H9 (cell line): ENCODE results near the gene IRF2BPL. TPM values are rescaled to one million over a fixed set of nuclear protein-coding genes. Genes with fewer than 3 reads are reported as not detected.

ENCODE experiments used
- DNase-seq: peaks from one replicate; pipeline ENCODE4 v3.0.0-alpha.2; 2017
- H2AFZ ChIP-seq: one replicate; pipeline ENCODE4 v1.6.1; 2013; ENCODE audit warnings: mild to moderate bottlenecking, low read length, control low read depth, moderate library complexity
- H2AK5ac ChIP-seq: 2 replicates; pipeline ENCODE4 v1.6.1; 2013; ENCODE audit warnings: low read length, control low read depth, mixed read lengths; ENCODE audit not compliant: insufficient read length
- H2BK120ac ChIP-seq: one replicate; pipeline ENCODE4 v1.6.1; 2013; ENCODE audit warnings: low read depth, mild to moderate bottlenecking, low read length, control low read depth, inconsistent platforms; ENCODE audit not compliant: poor library complexity, severe bottlenecking
- H2BK12ac ChIP-seq: 2 replicates; pipeline ENCODE4 v1.6.1; 2013; ENCODE audit warnings: low read length, control low read depth, mixed read lengths, low read depth; ENCODE audit not compliant: insufficient read length
- H2BK15ac ChIP-seq: 2 replicates; pipeline ENCODE4 v1.6.1; 2013; ENCODE audit warnings: low read depth, low read length, control low read depth
- H2BK20ac ChIP-seq: one replicate; pipeline ENCODE4 v1.6.1; 2013; ENCODE audit warnings: low read depth, mild to moderate bottlenecking, low read length, control low read depth, inconsistent platforms; ENCODE audit not compliant: poor library complexity, severe bottlenecking
- H2BK5ac ChIP-seq: 2 replicates; pipeline ENCODE4 v1.6.1; 2013; ENCODE audit warnings: low read length, control low read depth, mixed read lengths; ENCODE audit not compliant: insufficient read length
- H3K14ac ChIP-seq: 2 replicates; pipeline ENCODE4 v1.6.1; 2013; ENCODE audit warnings: low read length, control low read depth; ENCODE audit not compliant: insufficient read depth
- H3K18ac ChIP-seq: 2 replicates; pipeline ENCODE4 v1.6.1; 2013; ENCODE audit warnings: low read depth, mild to moderate bottlenecking, mixed read lengths, low read length, control low read depth; ENCODE audit not compliant: insufficient read length
- H3K23ac ChIP-seq: 2 replicates; pipeline ENCODE4 v1.6.1; 2013; ENCODE audit warnings: low read length, control low read depth, mixed read lengths, low read depth; ENCODE audit not compliant: insufficient read length
- H3K23me2 ChIP-seq: 2 replicates; pipeline ENCODE4 v1.6.1; 2013; ENCODE audit warnings: low read depth, mild to moderate bottlenecking, mixed read lengths, low read length, control low read depth; ENCODE audit not compliant: insufficient read length, poor library complexity, severe bottlenecking
- H3K27ac ChIP-seq: 2 replicates; pipeline ENCODE4 v1.5.1; 2013; ENCODE audit warnings: low read length, control low read depth, mixed read lengths, low read depth; ENCODE audit not compliant: insufficient read length
- H3K27me3 ChIP-seq: 2 replicates; pipeline ENCODE4 v1.6.1; 2013; ENCODE audit warnings: low read length, control low read depth, inconsistent platforms; ENCODE audit not compliant: insufficient read depth
- H3K4ac ChIP-seq: 2 replicates; pipeline ENCODE4 v1.6.1; 2013; ENCODE audit warnings: low read depth, mild to moderate bottlenecking, control low read depth, inconsistent platforms, low read length, moderate library complexity
- H3K4me1 ChIP-seq: 2 replicates; pipeline ENCODE4 v1.6.1; 2013; ENCODE audit warnings: low read length, control low read depth, inconsistent platforms; ENCODE audit not compliant: insufficient read depth
- H3K4me2 ChIP-seq: 2 replicates; pipeline ENCODE4 v1.6.1; 2013; ENCODE audit warnings: low read length, control low read depth, mixed read lengths; ENCODE audit not compliant: insufficient read length, insufficient read depth
- H3K56ac ChIP-seq: 2 replicates; pipeline ENCODE4 v1.6.1; 2013; ENCODE audit warnings: low read depth, mild to moderate bottlenecking, mixed read lengths, low read length, control low read depth; ENCODE audit not compliant: insufficient read length
- H3K79me1 ChIP-seq: 2 replicates; pipeline ENCODE4 v1.6.1; 2013; ENCODE audit warnings: low read depth, mild to moderate bottlenecking, moderate library complexity, low read length, control low read depth, inconsistent platforms; ENCODE audit not compliant: insufficient read depth, poor library complexity, severe bottlenecking
- H3K79me2 ChIP-seq: 2 replicates; pipeline ENCODE4 v1.6.1; 2013; ENCODE audit warnings: low read length, control low read depth, inconsistent platforms; ENCODE audit not compliant: insufficient read depth
- H3K9ac ChIP-seq: 2 replicates; pipeline ENCODE4 v1.6.1; 2013; ENCODE audit warnings: low read length, control low read depth, mixed read lengths; ENCODE audit not compliant: insufficient read length; ENCODE audit errors: extremely low read depth
- H3K9me3 ChIP-seq: one replicate; pipeline ENCODE4 v1.6.1; 2013; ENCODE audit warnings: low read depth, low read length, inconsistent platforms; ENCODE audit not compliant: control insufficient read depth
- H3T11ph ChIP-seq: one replicate; pipeline ENCODE4 v1.6.1; 2013; ENCODE audit warnings: mild to moderate bottlenecking, low read length, control low read depth, inconsistent platforms
- H4K20me1 ChIP-seq: one replicate; pipeline ENCODE4 v1.6.1; 2013; ENCODE audit not compliant: control insufficient read depth, insufficient read length, insufficient read depth
- H4K5ac ChIP-seq: 2 replicates; pipeline ENCODE4 v1.6.1; 2013; ENCODE audit warnings: low read depth, mild to moderate bottlenecking, mixed read lengths, low read length, control low read depth; ENCODE audit not compliant: insufficient read length
- H4K8ac ChIP-seq: replicated peaks from 2 replicates; pipeline ENCODE4 v1.6.1; 2013; ENCODE audit warnings: low read length, control low read depth, mixed read lengths, low read depth; ENCODE audit not compliant: insufficient read length
- H4K91ac ChIP-seq: 2 replicates; pipeline ENCODE4 v1.6.1; 2013; ENCODE audit warnings: low read depth, mild to moderate bottlenecking, moderate library complexity, mixed read lengths, low read length, control low read depth; ENCODE audit not compliant: insufficient read length
- H3K27ac Mint-ChIP-seq, 3 experiments: 2 replicates in 2 of 3; 3 replicates in 1 of 3; pipeline ENCODE4 v1.8.0; 2020 to 2021; ENCODE audit warnings: mixed read lengths in 3 of 3, mild to moderate bottlenecking in 1 of 3, moderate library complexity in 1 of 3
- H3K27me3 Mint-ChIP-seq: 2 replicates; pipeline ENCODE4 v1.8.0; 2021; ENCODE audit warnings: low read depth, mild to moderate bottlenecking, moderate library complexity, mixed read lengths
- H3K36me3 Mint-ChIP-seq, 3 experiments: 2 replicates in 2 of 3; 3 replicates in 1 of 3; pipeline ENCODE4 v1.8.0; 2020 to 2021; ENCODE audit warnings: low read depth in 3 of 3, mixed read lengths in 3 of 3; ENCODE audit not compliant: insufficient read depth in 1 of 3
- H3K4me1 Mint-ChIP-seq, 2 experiments: 2 replicates each; pipeline ENCODE4 v1.8.0; 2020; ENCODE audit warnings: mixed read lengths in 2 of 2
- H3K4me3 Mint-ChIP-seq, 2 experiments: 2 replicates in 1 of 2; 3 replicates in 1 of 2; pipeline ENCODE4 v1.8.0; 2020 to 2021; ENCODE audit warnings: mild to moderate bottlenecking in 2 of 2, mixed read lengths in 2 of 2, moderate library complexity in 1 of 2
- H3K9me3 Mint-ChIP-seq, 2 experiments: 2 replicates in 1 of 2; 3 replicates in 1 of 2; pipeline ENCODE4 v1.8.0; 2020; ENCODE audit warnings: mild to moderate bottlenecking in 2 of 2, mixed read lengths in 2 of 2, moderate library complexity in 1 of 2
- CTCF ChIP-seq: fragments of 200-600 bp; sonication (generic); conservative IDR thresholded peaks from 3 replicates; pipeline ENCODE4 v1.8.0; 2021; ENCODE audit warnings: antibody characterized with exemption, mild to moderate bottlenecking
- WGBS: extraction: QIAGEN DNeasy Blood & Tissue Kit; methylation state at CpG from one replicate; pipeline ENCODE4 v1.1.7; 2013; ENCODE audit warnings: missing lambda C conversion rate, low lambda C conversion rate, mixed read lengths; ENCODE audit not compliant: insufficient read length; ENCODE audit errors: extremely low coverage; 5-methylcytosine and 5-hydroxymethylcytosine counted together
- total RNA-seq: library from RNA; stranded (reverse); gene quantifications from 2 replicates; pipeline ENCODE4 v1.2.1, GENCODE V29; 2021

Gene IRF2BPL
- total RNA-seq, 1 experiment from 2014 or later = 59.0 TPM

GRCh38 chr14:77067632-77068516 is 39.4 kb upstream of the IRF2BPL start:
- no peak overlapping the region; the same call in 1 of the 2 replicates for H3K14ac ChIP-seq
- no peak overlapping the region for H3K4me2 ChIP-seq
- H3K27ac Mint-ChIP-seq = no peak overlapping the region
- peak overlapping the region; percentile 69 for H3K18ac ChIP-seq
- no peak overlapping the region for H2BK12ac ChIP-seq
- H3K9me3 ChIP-seq = no peaks in the 10 kb centered on the region
- no peak overlapping the region; a peak in 1 of 5 replicates for H3K4me3 Mint-ChIP-seq
- no peak overlapping the region for H3T11ph ChIP-seq
- H3K27me3 ChIP-seq = no peaks in the 10 kb centered on the region
- no peak overlapping the region for H3K9ac ChIP-seq
- no peak overlapping the region for H4K8ac ChIP-seq
- no peak overlapping the region for H2BK20ac ChIP-seq
- H2AFZ ChIP-seq = no peak overlapping the region
- no peaks in the 10 kb centered on the region for H3K23me2 ChIP-seq
- peak overlapping the region; percentile 39; the same call in 1 of the 2 replicates for H2BK15ac ChIP-seq
- no peaks in the 10 kb centered on the region for H3K79me1 ChIP-seq
- peaks cover 3% of the 10 kb centered on the region; the same call in 1 of the 2 replicates for H3K4me1 ChIP-seq
- DNase-seq = peak; percentile 85
- no peak overlapping the region for H3K23ac ChIP-seq
- H2AK5ac ChIP-seq = no peak overlapping the region
- H3K36me3 Mint-ChIP-seq = no peaks in the 10 kb centered on the region
- no peaks in the 10 kb centered on the region for H3K9me3 Mint-ChIP-seq
- no peak overlapping the region for H4K5ac ChIP-seq
- H3K27me3 Mint-ChIP-seq = peaks cover 1% of the 10 kb centered on the region; the same call in 1 of the 2 replicates
- TF ChIP-seq CTCF = peak; percentile 94
- H3K4me1 Mint-ChIP-seq = peaks cover 20 to 28% of the 10 kb centered on the region in 2 experiments
- H3K4ac ChIP-seq = no peak overlapping the region
- no peaks in the 10 kb centered on the region for H3K79me2 ChIP-seq
- no peak overlapping the region for H4K91ac ChIP-seq
- no peak overlapping the region for H2BK120ac ChIP-seq
- no CpG with 5 or more reads among the region's 11 CpGs for WGBS
- H3K27ac ChIP-seq = no peak overlapping the region
- no peak overlapping the region for H3K56ac ChIP-seq
- no peaks in the 10 kb centered on the region for H4K20me1 ChIP-seq
- no peak overlapping the region for H2BK5ac ChIP-seq
